Gastroesophageal sphincter (tissue), 4 donors: ENCODE measurements around the gene KIF3C. TPM values are rescaled to one million over a fixed set of nuclear protein-coding genes. Genes with fewer than 3 reads are reported as not detected.

ENCODE experiments used
- ATAC-seq: fragments of 150-250 bp; one replicate; pipeline ENCODE4 v1.9.1; 2016; ENCODE audit warnings: mild to moderate bottlenecking, moderate library complexity
- H3K27ac ChIP-seq, 4 donors: fragments of 200-600 bp; sonication (generic) in 3 of 4; 1 replicate in 3 of 4; 2 replicates in 1 of 4; pipeline ENCODE4 v1.5.1; 2016 to 2019
- H3K27me3 ChIP-seq: fragments of 200-600 bp; sonication (generic); one replicate; pipeline ENCODE4 v1.5.1; 2019
- H3K36me3 ChIP-seq, 2 donors: fragments of 200-600 bp; sonication (generic); one replicate each; pipeline ENCODE4 v1.5.1; 2019; ENCODE audit warnings: control low read depth in 1 of 2
- H3K4me1 ChIP-seq, 3 donors: fragments of 200-600 bp; sonication (generic); 1 replicate in 2 of 3; 2 replicates in 1 of 3; pipeline ENCODE4 v1.5.1; 2016 to 2019; ENCODE audit warnings: control low read depth in 2 of 3
- H3K4me3 ChIP-seq, 2 donors: fragments of 200-600 bp; sonication (generic); one replicate each; pipeline ENCODE4 v1.5.1; 2019; ENCODE audit warnings: mild to moderate bottlenecking in 1 of 2, moderate library complexity in 1 of 2
- H3K9me3 ChIP-seq, 3 donors: fragments of 200-600 bp; sonication (generic); one replicate each; pipeline ENCODE4 v1.5.1; 2017 to 2019; ENCODE audit warnings: control low read depth in 2 of 3
- EP300 ChIP-seq: sonication (generic); formaldehyde crosslinking; IDR thresholded peaks from one replicate; pipeline ENCODE4 v1.6.1; 2017; ENCODE audit warnings: antibody characterized with exemption, mild to moderate bottlenecking
- POLR2A ChIP-seq, 2 donors: fragments of 450-650 bp; IDR thresholded peaks; one replicate each; pipeline ENCODE4 v1.6.1; 2017; ENCODE audit warnings: antibody characterized with exemption in 2 of 2, mild to moderate bottlenecking in 2 of 2, moderate library complexity in 1 of 2
- POLR2AphosphoS5 ChIP-seq: sonication (generic); formaldehyde crosslinking; IDR thresholded peaks from one replicate; pipeline ENCODE4 v1.6.1; 2017; ENCODE audit warnings: antibody characterized with exemption
- WGBS, 2 donors: methylation state at CpG; one replicate each; pipeline ENCODE4 v1.1.5; 2018; ENCODE audit warnings: low coverage in 1 of 2; 5-methylcytosine and 5-hydroxymethylcytosine counted together
- total RNA-seq, 4 donors: library from RNA; depleted of rRNA; stranded (reverse); fragments of >200 nt; gene quantifications; one replicate each; pipeline ENCODE4 v1.1.0, GENCODE V29; 2016
- TF ChIP-seq, protein P1 (sequence below), 4 experiments: fragments of 200-600 bp in 2 of 4; fragments of 450-650 bp in 2 of 4; sonication (generic) in 1 of 4; IDR thresholded peaks; one replicate each; pipeline ENCODE4 v1.5.1; 2017 to 2019; ENCODE audit warnings: antibody characterized with exemption in 4 of 4, mild to moderate bottlenecking in 2 of 4, moderate library complexity in 2 of 4

Gene KIF3C
- total RNA-seq, 4 donors from 2014 or later, result 5.9 to 14.6 (median 10.2) TPM

DNA sequence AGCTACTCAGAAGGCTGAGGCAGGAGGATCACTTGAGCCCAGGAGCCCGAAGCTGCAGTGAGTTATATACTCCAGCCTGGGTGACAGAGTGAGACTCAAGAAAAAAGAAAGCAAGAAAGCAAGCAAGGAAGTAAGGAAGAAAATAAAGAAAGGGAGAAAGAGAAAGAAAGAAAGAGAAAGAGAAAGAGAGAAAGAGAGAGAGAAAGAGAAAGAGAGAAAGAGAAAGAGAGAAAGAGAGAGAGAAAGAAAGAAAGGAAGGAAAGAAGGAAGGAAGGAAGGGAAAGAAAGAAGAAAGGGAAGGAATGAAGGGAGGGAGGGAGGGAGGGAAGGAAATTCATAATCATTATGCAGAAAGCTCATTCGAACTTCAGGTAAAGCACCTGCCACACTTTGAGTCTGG lies 33.9 kb downstream of the KIF3C start:
- WGBS, 2 donors, result 75 to 100% methylated on average over 1 to 2 of the region's 2 CpGs

DNA sequence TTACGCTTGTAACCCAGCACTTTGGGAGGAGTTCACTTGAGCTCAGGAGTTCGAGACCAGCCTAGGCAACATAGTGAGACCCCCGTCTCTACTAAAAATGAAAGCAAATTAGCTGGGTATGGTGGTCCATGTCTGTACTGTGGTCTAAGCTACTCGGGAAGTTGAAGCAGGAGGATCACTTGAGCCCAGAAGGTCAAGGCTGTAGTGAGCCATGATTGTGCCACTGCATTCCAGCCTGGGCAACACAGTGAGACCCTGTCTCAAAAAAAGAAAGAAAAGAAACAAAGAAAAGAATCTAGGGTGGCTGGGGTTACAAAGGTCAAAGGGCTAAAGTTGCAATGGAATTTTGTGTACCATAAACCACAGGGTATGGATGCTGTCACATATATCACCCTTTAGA lies 41.3 kb downstream of the KIF3C start:
- no peaks in the 10 kb centered on the region for H3K9me3 ChIP-seq
- H3K27ac ChIP-seq, result no peak overlapping the region
- 100% methylated on average over 1 of the region's 4 CpGs; no CpG with 5 or more reads in 1 of the 2 donors for WGBS, 2 donors
- TF ChIP-seq EP300, result no peak
- TF ChIP-seq, protein P1, sequence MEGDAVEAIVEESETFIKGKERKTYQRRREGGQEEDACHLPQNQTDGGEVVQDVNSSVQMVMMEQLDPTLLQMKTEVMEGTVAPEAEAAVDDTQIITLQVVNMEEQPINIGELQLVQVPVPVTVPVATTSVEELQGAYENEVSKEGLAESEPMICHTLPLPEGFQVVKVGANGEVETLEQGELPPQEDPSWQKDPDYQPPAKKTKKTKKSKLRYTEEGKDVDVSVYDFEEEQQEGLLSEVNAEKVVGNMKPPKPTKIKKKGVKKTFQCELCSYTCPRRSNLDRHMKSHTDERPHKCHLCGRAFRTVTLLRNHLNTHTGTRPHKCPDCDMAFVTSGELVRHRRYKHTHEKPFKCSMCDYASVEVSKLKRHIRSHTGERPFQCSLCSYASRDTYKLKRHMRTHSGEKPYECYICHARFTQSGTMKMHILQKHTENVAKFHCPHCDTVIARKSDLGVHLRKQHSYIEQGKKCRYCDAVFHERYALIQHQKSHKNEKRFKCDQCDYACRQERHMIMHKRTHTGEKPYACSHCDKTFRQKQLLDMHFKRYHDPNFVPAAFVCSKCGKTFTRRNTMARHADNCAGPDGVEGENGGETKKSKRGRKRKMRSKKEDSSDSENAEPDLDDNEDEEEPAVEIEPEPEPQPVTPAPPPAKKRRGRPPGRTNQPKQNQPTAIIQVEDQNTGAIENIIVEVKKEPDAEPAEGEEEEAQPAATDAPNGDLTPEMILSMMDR (IDR thresholded peaks at IDR 0.05), result no peak
- TF ChIP-seq POLR2A (IDR thresholded peaks at IDR 0.05), result no peak
- no peak for TF ChIP-seq POLR2AphosphoS5
- peaks cover 0 to 6% (median 0%) of the 10 kb centered on the region in 3 donors for H3K4me1 ChIP-seq
- no peaks in the 10 kb centered on the region for H3K27me3 ChIP-seq
- peaks cover 0 to 41% of the 10 kb centered on the region in 2 donors for H3K36me3 ChIP-seq
- H3K4me3 ChIP-seq, result no peak overlapping the region
- ATAC-seq, result no peak

More for the DNA sequence above, 33.9 kb downstream of the KIF3C start:
- H3K4me3 ChIP-seq, result no peak overlapping the region
- H3K9me3 ChIP-seq, result no peaks in the 10 kb centered on the region
- H3K27me3 ChIP-seq, result no peaks in the 10 kb centered on the region
- H3K4me1 ChIP-seq, result peaks cover 0 to 5% (median 0%) of the 10 kb centered on the region in 3 donors
- no peak overlapping the region for H3K27ac ChIP-seq
- no peak for TF ChIP-seq POLR2A (IDR thresholded peaks at IDR 0.05)
- TF ChIP-seq EP300, result no peak
- TF ChIP-seq, protein P1 (IDR thresholded peaks at IDR 0.05), result no peak
- no peak for TF ChIP-seq POLR2AphosphoS5
- H3K36me3 ChIP-seq, result peaks cover 0 to 19% of the 10 kb centered on the region in 2 donors
- no peak for ATAC-seq

DNA sequence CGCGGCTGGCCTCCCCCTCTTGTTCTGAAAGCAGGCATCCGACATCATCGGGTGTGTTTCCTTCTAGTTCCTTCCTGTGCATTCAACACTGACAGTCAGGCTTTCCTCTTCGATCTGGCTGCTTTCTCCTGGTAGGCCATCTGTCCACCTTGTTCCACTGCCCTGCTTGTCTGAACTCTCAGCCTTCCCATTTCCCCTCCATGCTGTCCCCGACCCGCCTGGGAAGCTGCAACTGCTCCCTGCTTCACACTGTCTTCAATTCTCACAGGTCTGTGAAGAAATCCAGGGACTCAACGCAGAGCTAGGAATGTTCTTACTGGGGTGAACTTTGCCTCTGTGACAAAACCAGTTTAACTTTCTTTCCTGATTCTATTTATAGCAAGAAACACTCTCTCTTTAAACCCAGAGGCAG lies 43.0 kb downstream of the KIF3C start:
- Histone ChIP-seq H3K9me3 (no peaks in the 10 kb centered on the region), H3K27ac (peak overlapping the region in 1 of 4 donors; percentile 11)
- no peak for ATAC-seq

DNA sequence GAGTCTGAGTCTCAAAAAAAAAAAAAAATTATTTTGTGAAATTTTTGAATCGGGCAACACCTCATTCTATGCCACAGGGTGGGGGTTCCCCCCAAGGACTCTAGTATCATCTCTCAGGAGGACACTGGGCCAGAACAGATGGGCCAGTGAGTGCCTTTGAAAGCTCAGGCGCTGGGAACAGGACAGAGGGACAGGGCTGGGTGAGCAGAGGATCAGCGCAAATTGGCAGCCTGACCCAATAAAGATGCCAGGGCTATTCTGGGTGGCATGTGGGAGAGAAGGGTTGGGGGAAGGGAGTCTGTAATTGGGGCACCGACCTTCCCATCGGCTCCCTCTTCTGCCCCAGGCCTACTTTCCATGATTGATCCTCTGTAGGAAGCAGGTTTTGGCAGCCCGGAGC lies 44.0 kb downstream of the KIF3C start:
- TF ChIP-seq POLR2A (IDR thresholded peaks at IDR 0.05) (no peak), POLR2AphosphoS5 (no peak), EP300 (no peak)
- TF ChIP-seq, protein P1 (IDR thresholded peaks at IDR 0.05), result no peak
- peaks cover 0 to 6% (median 0%) of the 10 kb centered on the region in 3 donors for H3K4me1 ChIP-seq
- 78% methylated on average over 6 of the region's 6 CpGs; no CpG with 5 or more reads in 1 of the 2 donors for WGBS, 2 donors
- H3K27ac ChIP-seq, result peak overlapping the region in 1 of 4 donors; percentile 11
- no peak overlapping the region for H3K4me3 ChIP-seq
- no peaks in the 10 kb centered on the region for H3K9me3 ChIP-seq
- ATAC-seq, result no peak
- H3K36me3 ChIP-seq, result peaks cover 0 to 42% of the 10 kb centered on the region in 2 donors
- no peaks in the 10 kb centered on the region for H3K27me3 ChIP-seq

More for the DNA sequence above, 43.0 kb downstream of the KIF3C start:
- peaks cover 0 to 6% (median 0%) of the 10 kb centered on the region in 3 donors for H3K4me1 ChIP-seq
- H3K4me3 ChIP-seq, result no peak overlapping the region
- WGBS, 2 donors, result 80 to 85% methylated on average over 1 to 3 of the region's 8 CpGs
- TF ChIP-seq EP300, result no peak
- TF ChIP-seq, protein P1 (IDR thresholded peaks at IDR 0.05), result no peak
- no peak for TF ChIP-seq POLR2AphosphoS5
- TF ChIP-seq POLR2A (IDR thresholded peaks at IDR 0.05), result no peak
- no peaks in the 10 kb centered on the region for H3K27me3 ChIP-seq
- H3K36me3 ChIP-seq, result peaks cover 0 to 34% of the 10 kb centered on the region in 2 donors

DNA sequence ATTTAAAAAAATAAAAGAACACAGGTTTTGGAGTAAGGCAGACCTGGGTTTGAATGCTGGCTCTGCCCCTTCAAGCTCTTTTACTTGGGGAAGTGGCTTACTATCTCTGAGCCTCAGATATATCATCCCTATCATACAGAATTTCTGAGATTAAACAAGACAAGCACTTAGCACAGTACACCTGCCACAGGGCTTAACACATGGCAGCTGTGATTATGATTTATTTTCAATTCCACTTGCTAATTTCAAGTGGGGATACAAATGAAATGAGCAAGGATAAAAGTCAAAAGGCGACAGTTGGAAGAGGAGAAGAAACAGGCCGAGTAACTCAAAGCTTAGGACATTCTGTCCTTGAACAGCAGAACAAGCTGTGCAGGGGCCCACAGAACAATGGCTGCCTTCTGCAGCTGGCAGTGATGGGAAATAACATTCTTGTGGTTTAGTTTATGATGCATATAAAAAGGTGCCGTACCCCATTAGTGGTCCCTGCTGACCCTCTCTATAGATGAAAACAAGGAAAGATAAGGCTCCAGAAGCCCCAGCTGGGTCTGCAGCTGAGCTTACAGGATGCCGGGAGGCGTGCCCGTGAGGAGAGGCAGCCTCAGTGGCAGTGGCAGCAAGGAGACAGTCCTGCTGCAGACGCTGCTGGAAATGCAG lies 45.3 kb downstream of the KIF3C start:
- TF ChIP-seq POLR2AphosphoS5, result peak; percentile 79
- no peak for TF ChIP-seq POLR2A (IDR thresholded peaks at IDR 0.05)
- TF ChIP-seq EP300, result peak; percentile 40
- TF ChIP-seq, protein P1 (IDR thresholded peaks at IDR 0.05), result no peak
- Histone ChIP-seq H3K4me1 (peaks cover 0 to 6% (median 0%) of the 10 kb centered on the region in 3 donors), H3K4me3 (no peak overlapping the region), H3K36me3 (peaks cover 0 to 53% of the 10 kb centered on the region in 2 donors), H3K9me3 (no peaks in the 10 kb centered on the region), H3K27ac (peak overlapping the region in 2 of 4 donors; percentile 16 to 31), H3K27me3 (no peaks in the 10 kb centered on the region)
- no peak for ATAC-seq
- 50 to 61% methylated on average over 2 to 7 of the region's 7 CpGs for WGBS, 2 donors
